Gastrocnemius medialis (tissue), 4 donors: ENCODE measurements around the gene STAG1.

Experiments
- POLR2A ChIP-seq, 2 donors: fragments of 450-650 bp; IDR thresholded peaks; one replicate each; pipeline ENCODE4 v1.6.1; 2017; ENCODE audit warnings: antibody characterized with exemption in 2 of 2, mild to moderate bottlenecking in 2 of 2, moderate library complexity in 2 of 2
- TF ChIP-seq, protein P1 (sequence below), 5 experiments: fragments of 450-650 bp in 3 of 5; fragments of 200-600 bp in 2 of 5; sonication (generic) in 2 of 5; IDR thresholded peaks in 4 of 5; conservative IDR thresholded peaks in 1 of 5; 1 replicate in 4 of 5; 2 replicates in 1 of 5; pipeline ENCODE4 v1.5.1; 2016 to 2019; ENCODE audit warnings: antibody characterized with exemption in 5 of 5, mild to moderate bottlenecking in 3 of 5, moderate library complexity in 3 of 5

DNA sequence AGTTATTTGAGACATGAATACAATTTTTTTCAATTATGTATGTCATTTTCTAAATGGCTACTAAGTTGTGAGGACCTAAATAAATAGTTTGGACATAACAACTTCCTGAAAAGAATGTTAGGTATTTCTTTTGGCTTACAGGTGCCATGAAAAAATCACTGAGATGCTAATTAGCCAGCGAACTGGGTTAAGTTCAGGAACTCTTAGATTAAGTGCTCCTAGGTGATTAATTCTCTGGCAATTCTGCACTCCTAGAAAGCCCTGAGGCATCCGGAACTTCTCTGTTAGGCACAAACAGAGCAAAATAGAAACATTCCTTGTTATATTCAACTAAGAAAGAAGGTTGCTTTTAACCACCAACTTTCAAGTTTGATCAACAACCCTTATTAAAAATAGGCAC, 192.3 kb downstream of the STAG1 start:
- TF ChIP-seq, protein P1, sequence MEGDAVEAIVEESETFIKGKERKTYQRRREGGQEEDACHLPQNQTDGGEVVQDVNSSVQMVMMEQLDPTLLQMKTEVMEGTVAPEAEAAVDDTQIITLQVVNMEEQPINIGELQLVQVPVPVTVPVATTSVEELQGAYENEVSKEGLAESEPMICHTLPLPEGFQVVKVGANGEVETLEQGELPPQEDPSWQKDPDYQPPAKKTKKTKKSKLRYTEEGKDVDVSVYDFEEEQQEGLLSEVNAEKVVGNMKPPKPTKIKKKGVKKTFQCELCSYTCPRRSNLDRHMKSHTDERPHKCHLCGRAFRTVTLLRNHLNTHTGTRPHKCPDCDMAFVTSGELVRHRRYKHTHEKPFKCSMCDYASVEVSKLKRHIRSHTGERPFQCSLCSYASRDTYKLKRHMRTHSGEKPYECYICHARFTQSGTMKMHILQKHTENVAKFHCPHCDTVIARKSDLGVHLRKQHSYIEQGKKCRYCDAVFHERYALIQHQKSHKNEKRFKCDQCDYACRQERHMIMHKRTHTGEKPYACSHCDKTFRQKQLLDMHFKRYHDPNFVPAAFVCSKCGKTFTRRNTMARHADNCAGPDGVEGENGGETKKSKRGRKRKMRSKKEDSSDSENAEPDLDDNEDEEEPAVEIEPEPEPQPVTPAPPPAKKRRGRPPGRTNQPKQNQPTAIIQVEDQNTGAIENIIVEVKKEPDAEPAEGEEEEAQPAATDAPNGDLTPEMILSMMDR (IDR thresholded peaks at IDR 0.05 in 4 of 5, conservative IDR thresholded peaks at IDR 0.05 in 1 of 5): no peak
- TF ChIP-seq POLR2A (IDR thresholded peaks at IDR 0.05): no peak
